ENCODE data around the gene LIPT2. TPM values are rescaled to one million over a fixed set of nuclear protein-coding genes. Genes with fewer than 3 reads are reported as not detected.

Gene LIPT2
- polyA plus RNA-seq, 3 donors, result 2.2 to 5.1 (median 4.4) TPM

DNA sequence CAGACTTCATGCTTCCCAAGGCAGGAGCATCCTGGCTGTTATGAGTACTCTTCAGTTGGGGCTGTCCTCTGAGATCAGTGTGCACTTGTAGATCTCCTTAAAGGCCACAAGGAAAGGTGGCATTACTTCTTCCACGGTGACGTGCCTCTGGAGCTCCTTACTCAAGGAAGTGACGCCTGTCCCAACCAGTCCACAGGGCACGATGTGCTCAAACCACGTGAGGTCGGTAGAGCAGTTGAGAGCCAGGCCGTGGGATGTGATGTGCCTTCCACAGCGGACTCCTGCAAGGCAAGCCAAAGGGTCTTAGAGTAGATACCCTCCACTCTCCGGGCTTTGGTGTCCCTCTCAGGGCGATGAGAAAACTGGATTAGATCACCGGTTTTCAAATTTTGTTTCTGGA is 1.4 kb downstream of the LIPT2 start:
- TF ChIP-seq, protein P1, sequence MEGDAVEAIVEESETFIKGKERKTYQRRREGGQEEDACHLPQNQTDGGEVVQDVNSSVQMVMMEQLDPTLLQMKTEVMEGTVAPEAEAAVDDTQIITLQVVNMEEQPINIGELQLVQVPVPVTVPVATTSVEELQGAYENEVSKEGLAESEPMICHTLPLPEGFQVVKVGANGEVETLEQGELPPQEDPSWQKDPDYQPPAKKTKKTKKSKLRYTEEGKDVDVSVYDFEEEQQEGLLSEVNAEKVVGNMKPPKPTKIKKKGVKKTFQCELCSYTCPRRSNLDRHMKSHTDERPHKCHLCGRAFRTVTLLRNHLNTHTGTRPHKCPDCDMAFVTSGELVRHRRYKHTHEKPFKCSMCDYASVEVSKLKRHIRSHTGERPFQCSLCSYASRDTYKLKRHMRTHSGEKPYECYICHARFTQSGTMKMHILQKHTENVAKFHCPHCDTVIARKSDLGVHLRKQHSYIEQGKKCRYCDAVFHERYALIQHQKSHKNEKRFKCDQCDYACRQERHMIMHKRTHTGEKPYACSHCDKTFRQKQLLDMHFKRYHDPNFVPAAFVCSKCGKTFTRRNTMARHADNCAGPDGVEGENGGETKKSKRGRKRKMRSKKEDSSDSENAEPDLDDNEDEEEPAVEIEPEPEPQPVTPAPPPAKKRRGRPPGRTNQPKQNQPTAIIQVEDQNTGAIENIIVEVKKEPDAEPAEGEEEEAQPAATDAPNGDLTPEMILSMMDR (IDR thresholded peaks at IDR 0.05), result no peak
- peak overlapping the region; percentile 35 to 93 (median 81) for H3K27ac Mint-ChIP-seq
- H3K27me3 Mint-ChIP-seq (ENCODE audit: low read depth in 3 of 3), result no peaks in the 10 kb centered on the region
- H3K9me3 Mint-ChIP-seq, result no peaks in the 10 kb centered on the region
- no peaks in the 10 kb centered on the region for H3K36me3 Mint-ChIP-seq
- WGBS (ENCODE audit: insufficient coverage), result 93% methylated on average over 9 of the region's 11 CpGs
- Histone ChIP-seq H3K9ac (ENCODE audit: insufficient read depth, low read length, poor library complexity, severe bottlenecking) (no peak overlapping the region), H3K79me2 (ENCODE audit: insufficient read depth, low read length) (no peaks in the 10 kb centered on the region), H3K9me3 (replicated peaks in 1 of 2; ENCODE audit: control insufficient read depth in 1 of 2, insufficient read depth in 1 of 2, low read length in 2 of 2) (no peaks in the 10 kb centered on the region), H2AFZ (ENCODE audit: insufficient read depth, low read depth, low read length, poor library complexity, severe bottlenecking) (no peak overlapping the region), H3K4me1 (ENCODE audit: control insufficient read depth in 1 of 2, insufficient read depth in 2 of 2, low read length in 2 of 2) (peaks cover 16 to 25% of the 10 kb centered on the region in 2 donors), H3K36me3 (replicated peaks in 1 of 2; ENCODE audit: control insufficient read depth in 1 of 2, insufficient read depth in 2 of 2, low read length in 2 of 2) (no peaks in the 10 kb centered on the region), H3K4me3 (replicated peaks in 1 of 3; ENCODE audit: low read depth in 2 of 3, low read length in 3 of 3) (no peak overlapping the region), H4K20me1 (ENCODE audit: insufficient read depth, low read length) (no peaks in the 10 kb centered on the region), H3K4me2 (replicated peaks; ENCODE audit: extremely low read depth, low read length, poor library complexity, severe bottlenecking) (no peak overlapping the region), H3K27ac (ENCODE audit: low read depth in 1 of 2, low read length in 2 of 2) (peak overlapping the region in 1 of 2 donors; percentile 50), H3K27me3 (ENCODE audit: control insufficient read depth in 2 of 2, insufficient read depth in 2 of 2, low read length in 2 of 2) (no peaks in the 10 kb centered on the region)
- H3K4me1 Mint-ChIP-seq, result peaks cover 20% of the 10 kb centered on the region
- H3K4me3 Mint-ChIP-seq, result peak overlapping the region in 1 of 2 donors; percentile 71
- intact Hi-C loops (cut with micrococcal nuclease), result loop anchor here (5.0 kb wide), 2 partner anchors 35 to 40 kb away; no protein-coding TSS in a partner anchor
- no peak for DNase-seq

DNA sequence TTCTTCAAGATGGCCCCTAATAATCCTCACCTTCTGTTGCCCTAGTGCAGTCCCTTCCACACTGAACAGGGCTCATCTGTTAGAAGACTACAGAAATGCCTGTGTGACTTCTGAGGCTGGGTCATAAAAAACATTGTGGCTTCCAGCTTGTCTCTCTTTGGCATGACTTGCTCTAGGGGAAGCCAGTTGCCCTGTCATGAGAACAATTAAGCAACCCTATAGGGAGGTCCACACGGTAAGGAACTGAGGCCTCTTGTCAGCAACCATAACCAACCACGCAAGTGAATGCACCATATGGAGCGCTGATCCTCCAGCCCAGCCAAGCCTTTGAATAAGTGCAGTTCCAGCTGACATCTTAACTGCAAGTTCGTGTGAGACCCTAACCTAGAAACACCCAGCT is 2.6 kb downstream of the LIPT2 start:
- Mint-ChIP-seq H3K4me1 (peaks cover 20% of the 10 kb centered on the region), H3K36me3 (no peaks in the 10 kb centered on the region), H3K27ac (peak overlapping the region in 3 of 7 donors; percentile 24 to 85 (median 48)), H3K4me3 (no peak overlapping the region), H3K9me3 (no peaks in the 10 kb centered on the region), H3K27me3 (ENCODE audit: low read depth in 3 of 3) (peaks cover 0 to 1% (median 0%) of the 10 kb centered on the region in 3 donors)
- Histone ChIP-seq H3K4me2 (replicated peaks; ENCODE audit: extremely low read depth, low read length, poor library complexity, severe bottlenecking) (no peak overlapping the region), H3K4me1 (ENCODE audit: control insufficient read depth in 1 of 2, insufficient read depth in 2 of 2, low read length in 2 of 2) (peaks cover 16 to 25% of the 10 kb centered on the region in 2 donors), H3K36me3 (replicated peaks in 1 of 2; ENCODE audit: control insufficient read depth in 1 of 2, insufficient read depth in 2 of 2, low read length in 2 of 2) (no peaks in the 10 kb centered on the region), H3K4me3 (replicated peaks in 1 of 3; ENCODE audit: low read depth in 2 of 3, low read length in 3 of 3) (no peak overlapping the region), H3K27ac (ENCODE audit: low read depth in 1 of 2, low read length in 2 of 2) (no peak overlapping the region), H3K9ac (ENCODE audit: insufficient read depth, low read length, poor library complexity, severe bottlenecking) (no peak overlapping the region), H4K20me1 (ENCODE audit: insufficient read depth, low read length) (no peaks in the 10 kb centered on the region), H3K79me2 (ENCODE audit: insufficient read depth, low read length) (no peaks in the 10 kb centered on the region), H2AFZ (ENCODE audit: insufficient read depth, low read depth, low read length, poor library complexity, severe bottlenecking) (no peak overlapping the region), H3K27me3 (ENCODE audit: control insufficient read depth in 2 of 2, insufficient read depth in 2 of 2, low read length in 2 of 2) (no peaks in the 10 kb centered on the region), H3K9me3 (replicated peaks in 1 of 2; ENCODE audit: control insufficient read depth in 1 of 2, insufficient read depth in 1 of 2, low read length in 2 of 2) (no peaks in the 10 kb centered on the region)
- intact Hi-C loops (cut with micrococcal nuclease), result loop anchor here (5.0 kb wide), 2 partner anchors 34 to 39 kb away; no protein-coding TSS in a partner anchor
- 57% methylated on average over 2 of the region's 4 CpGs for WGBS (ENCODE audit: insufficient coverage)
- TF ChIP-seq, protein P1 (IDR thresholded peaks at IDR 0.05), result no peak
- peak in 1 of 3 donors; percentile 10 for DNase-seq

Measured in CD14-positive monocyte (primary cell).